ENCODE data around the gene PDZD2. TPM values are rescaled to one million over a fixed set of nuclear protein-coding genes. Genes with fewer than 3 reads are reported as not detected.

Gene PDZD2
- total and polyA plus RNA-seq, 2 experiments from 2014 or later = 8.3 to 16.9 TPM

GRCh38 chr5:32132757-32133156, 493.8 kb downstream of the PDZD2 start:
- Histone ChIP-seq H3F3A (replicated peaks; ENCODE audit: low read depth) (no peaks in the 10 kb centered on the region), H3K79me2 (replicated peaks; ENCODE audit: insufficient read depth) (peaks cover 74% of the 10 kb centered on the region), H2AFZ (no peak overlapping the region), H3K27me3 (ENCODE audit: insufficient read depth) (no peaks in the 10 kb centered on the region), H3K27ac (ENCODE audit: low read depth) (0 out of 2 replicates have a peak overlapping the region, but pooled peaks have one; percentile 63), H3K4me1 (ENCODE audit: insufficient read depth) (no peaks in the 10 kb centered on the region), H3K9me2 (ENCODE audit: insufficient read depth) (no peaks in the 10 kb centered on the region), H4K20me1 (replicated peaks; ENCODE audit: insufficient read depth) (peaks cover 31% of the 10 kb centered on the region), H3K36me3 (ENCODE audit: insufficient read depth) (peaks cover 16% of the 10 kb centered on the region; the same call in 1 of the 2 replicates), H3K4me2 (no peak overlapping the region), H3K4me3 (no peak overlapping the region)
- no peak for ATAC-seq
- TF ChIP-seq EZH2 (IDR thresholded peaks at IDR 0.05; ENCODE audit: low read depth, unreplicated experiment) (no peak), ZNF331 (CRISPR knock-in tag; IDR thresholded peaks at IDR 0.05; ENCODE audit: low read depth) (no peak), POLR2AphosphoS5 (IDR thresholded peaks at IDR 0.05; ENCODE audit: low read depth) (no peak), ZNF114 (CRISPR knock-in tag; IDR thresholded peaks at IDR 0.05) (no peak), REST (IDR thresholded peaks at IDR 0.05; ENCODE audit: unreplicated experiment) (no peak), JUNB (IDR thresholded peaks at IDR 0.05; ENCODE audit: unreplicated experiment) (no peak), STAT1 (IDR thresholded peaks at IDR 0.05; ENCODE audit: unreplicated experiment) (no peak), CREB1 (CRISPR knock-in tag; IDR thresholded peaks at IDR 0.05; ENCODE audit: low read depth) (no peak), NANOG (IDR thresholded peaks at IDR 0.05; ENCODE audit: borderline replicate concordance) (no peak)
- TF ChIP-seq, protein P1, sequence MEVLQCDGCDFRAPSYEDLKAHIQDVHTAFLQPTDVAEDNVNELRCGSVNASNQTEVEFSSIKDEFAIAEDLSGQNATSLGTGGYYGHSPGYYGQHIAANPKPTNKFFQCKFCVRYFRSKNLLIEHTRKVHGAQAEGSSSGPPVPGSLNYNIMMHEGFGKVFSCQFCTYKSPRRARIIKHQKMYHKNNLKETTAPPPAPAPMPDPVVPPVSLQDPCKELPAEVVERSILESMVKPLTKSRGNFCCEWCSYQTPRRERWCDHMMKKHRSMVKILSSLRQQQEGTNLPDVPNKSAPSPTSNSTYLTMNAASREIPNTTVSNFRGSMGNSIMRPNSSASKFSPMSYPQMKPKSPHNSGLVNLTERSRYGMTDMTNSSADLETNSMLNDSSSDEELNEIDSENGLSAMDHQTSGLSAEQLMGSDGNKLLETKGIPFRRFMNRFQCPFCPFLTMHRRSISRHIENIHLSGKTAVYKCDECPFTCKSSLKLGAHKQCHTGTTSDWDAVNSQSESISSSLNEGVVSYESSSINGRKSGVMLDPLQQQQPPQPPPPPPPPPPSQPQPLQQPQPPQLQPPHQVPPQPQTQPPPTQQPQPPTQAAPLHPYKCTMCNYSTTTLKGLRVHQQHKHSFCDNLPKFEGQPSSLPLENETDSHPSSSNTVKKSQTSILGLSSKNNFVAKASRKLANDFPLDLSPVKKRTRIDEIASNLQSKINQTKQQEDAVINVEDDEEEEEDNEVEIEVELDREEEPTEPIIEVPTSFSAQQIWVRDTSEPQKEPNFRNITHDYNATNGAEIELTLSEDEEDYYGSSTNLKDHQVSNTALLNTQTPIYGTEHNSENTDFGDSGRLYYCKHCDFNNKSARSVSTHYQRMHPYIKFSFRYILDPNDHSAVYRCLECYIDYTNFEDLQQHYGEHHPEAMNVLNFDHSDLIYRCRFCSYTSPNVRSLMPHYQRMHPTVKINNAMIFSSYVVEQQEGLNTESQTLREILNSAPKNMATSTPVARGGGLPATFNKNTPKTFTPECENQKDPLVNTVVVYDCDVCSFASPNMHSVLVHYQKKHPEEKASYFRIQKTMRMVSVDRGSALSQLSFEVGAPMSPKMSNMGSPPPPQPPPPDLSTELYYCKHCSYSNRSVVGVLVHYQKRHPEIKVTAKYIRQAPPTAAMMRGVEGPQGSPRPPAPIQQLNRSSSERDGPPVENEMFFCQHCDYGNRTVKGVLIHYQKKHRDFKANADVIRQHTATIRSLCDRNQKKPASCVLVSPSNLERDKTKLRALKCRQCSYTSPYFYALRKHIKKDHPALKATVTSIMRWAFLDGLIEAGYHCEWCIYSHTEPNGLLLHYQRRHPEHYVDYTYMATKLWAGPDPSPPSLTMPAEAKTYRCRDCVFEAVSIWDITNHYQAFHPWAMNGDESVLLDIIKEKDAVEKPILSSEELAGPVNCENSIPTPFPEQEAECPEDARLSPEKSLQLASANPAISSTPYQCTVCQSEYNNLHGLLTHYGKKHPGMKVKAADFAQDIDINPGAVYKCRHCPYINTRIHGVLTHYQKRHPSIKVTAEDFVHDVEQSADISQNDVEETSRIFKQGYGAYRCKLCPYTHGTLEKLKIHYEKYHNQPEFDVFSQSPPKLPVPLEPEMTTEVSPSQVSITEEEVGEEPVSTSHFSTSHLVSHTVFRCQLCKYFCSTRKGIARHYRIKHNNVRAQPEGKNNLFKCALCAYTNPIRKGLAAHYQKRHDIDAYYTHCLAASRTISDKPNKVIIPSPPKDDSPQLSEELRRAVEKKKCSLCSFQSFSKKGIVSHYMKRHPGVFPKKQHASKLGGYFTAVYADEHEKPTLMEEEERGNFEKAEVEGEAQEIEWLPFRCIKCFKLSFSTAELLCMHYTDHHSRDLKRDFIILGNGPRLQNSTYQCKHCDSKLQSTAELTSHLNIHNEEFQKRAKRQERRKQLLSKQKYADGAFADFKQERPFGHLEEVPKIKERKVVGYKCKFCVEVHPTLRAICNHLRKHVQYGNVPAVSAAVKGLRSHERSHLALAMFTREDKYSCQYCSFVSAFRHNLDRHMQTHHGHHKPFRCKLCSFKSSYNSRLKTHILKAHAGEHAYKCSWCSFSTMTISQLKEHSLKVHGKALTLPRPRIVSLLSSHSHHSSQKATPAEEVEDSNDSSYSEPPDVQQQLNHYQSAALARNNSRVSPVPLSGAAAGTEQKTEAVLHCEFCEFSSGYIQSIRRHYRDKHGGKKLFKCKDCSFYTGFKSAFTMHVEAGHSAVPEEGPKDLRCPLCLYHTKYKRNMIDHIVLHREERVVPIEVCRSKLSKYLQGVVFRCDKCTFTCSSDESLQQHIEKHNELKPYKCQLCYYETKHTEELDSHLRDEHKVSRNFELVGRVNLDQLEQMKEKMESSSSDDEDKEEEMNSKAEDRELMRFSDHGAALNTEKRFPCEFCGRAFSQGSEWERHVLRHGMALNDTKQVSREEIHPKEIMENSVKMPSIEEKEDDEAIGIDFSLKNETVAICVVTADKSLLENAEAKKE (CRISPR knock-in tag; IDR thresholded peaks at IDR 0.05) = no peak
- TF ChIP-seq, protein P2, sequence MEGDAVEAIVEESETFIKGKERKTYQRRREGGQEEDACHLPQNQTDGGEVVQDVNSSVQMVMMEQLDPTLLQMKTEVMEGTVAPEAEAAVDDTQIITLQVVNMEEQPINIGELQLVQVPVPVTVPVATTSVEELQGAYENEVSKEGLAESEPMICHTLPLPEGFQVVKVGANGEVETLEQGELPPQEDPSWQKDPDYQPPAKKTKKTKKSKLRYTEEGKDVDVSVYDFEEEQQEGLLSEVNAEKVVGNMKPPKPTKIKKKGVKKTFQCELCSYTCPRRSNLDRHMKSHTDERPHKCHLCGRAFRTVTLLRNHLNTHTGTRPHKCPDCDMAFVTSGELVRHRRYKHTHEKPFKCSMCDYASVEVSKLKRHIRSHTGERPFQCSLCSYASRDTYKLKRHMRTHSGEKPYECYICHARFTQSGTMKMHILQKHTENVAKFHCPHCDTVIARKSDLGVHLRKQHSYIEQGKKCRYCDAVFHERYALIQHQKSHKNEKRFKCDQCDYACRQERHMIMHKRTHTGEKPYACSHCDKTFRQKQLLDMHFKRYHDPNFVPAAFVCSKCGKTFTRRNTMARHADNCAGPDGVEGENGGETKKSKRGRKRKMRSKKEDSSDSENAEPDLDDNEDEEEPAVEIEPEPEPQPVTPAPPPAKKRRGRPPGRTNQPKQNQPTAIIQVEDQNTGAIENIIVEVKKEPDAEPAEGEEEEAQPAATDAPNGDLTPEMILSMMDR (conservative IDR thresholded peaks at IDR 0.05; ENCODE audit: low read depth in 2 of 2) = no peak
- DNase-seq (ENCODE audit: low spot score) = no peak
- Mint-ChIP-seq H3K9me3 (no peaks in the 10 kb centered on the region), H3K4me1 (peaks cover 8% of the 10 kb centered on the region), H3K4me3 (no peak overlapping the region), H3K27me3 (ENCODE audit: insufficient read depth, low read depth, poor library complexity) (no peaks in the 10 kb centered on the region), H3K27ac (no peak overlapping the region; the same call in 1 of the 2 replicates), H3K36me3 (ENCODE audit: low read depth) (peaks cover 24% of the 10 kb centered on the region; the same call in 2 of the 3 replicates)

All from GM23338 (cell line).